Motor neuron (in vitro differentiated cells): Measurements from ENCODE around the gene ZCWPW1. TPM values are rescaled to one million over a fixed set of nuclear protein-coding genes. Genes with fewer than 3 reads are reported as not detected.
"Not testable (repeated sequence)": the region's sequence is repeated elsewhere in the genome, so short reads cannot be mapped to it uniquely, and the experiment has no call there.

ENCODE experiments used
- ATAC-seq, 8 experiments: fragments of 200-7000 bp; cut with Tn5 transposase; replicated peaks in 6 of 8; 2 replicates each; pipeline ENCODE4 v1.8.0; 2021; ENCODE audit warnings: mild to moderate bottlenecking in 8 of 8, moderate library complexity in 8 of 8
- H3K27ac ChIP-seq, 2 donors: fragments of 250-450 bp; sonication (Bioruptor Pico); 2 replicates each; pipeline ENCODE4 v1.9.0; 2021; ENCODE audit warnings: antibody characterized with exemption in 2 of 2, mild to moderate bottlenecking in 2 of 2, moderate library complexity in 1 of 2
- H3K4me1 ChIP-seq, 2 donors: fragments of 250-450 bp; sonication (Bioruptor Pico); replicated peaks in 1 of 2; 2 replicates each; pipeline ENCODE4 v1.6.1; 2021; ENCODE audit warnings: antibody characterized with exemption in 2 of 2, mild to moderate bottlenecking in 2 of 2, moderate library complexity in 1 of 2
- H3K4me3 ChIP-seq, 5 donors: fragments of 250-450 bp; sonication (Bioruptor Pico); 2 replicates each; pipeline ENCODE4 v1.9.0; 2021; ENCODE audit warnings: antibody characterized with exemption in 5 of 5, mild to moderate bottlenecking in 5 of 5, moderate library complexity in 4 of 5
- WGBS, 10 experiments: fragments of 450-650 bp; shearing (Covaris generic); methylation state at CpG; one replicate each; pipeline ENCODE4 v1.0.0; 2022; 5-methylcytosine and 5-hydroxymethylcytosine counted together
- in situ Hi-C, 9 experiments: fragments of 400-800 bp; cut with MboI; loops; one replicate each; pipeline ENCODE4 v1.15.0; 2021; ENCODE audit warnings: low sequenced_read_pairs in 9 of 9, low pct_unique_long_range_greater_than_20kb in 2 of 9; ENCODE audit not compliant: unreplicated experiment in 9 of 9
- total RNA-seq, 8 experiments: library from RNA; unstranded; fragments of 300-600 nt; gene quantifications; 2 replicates each; pipeline versions ENCODE4 v1.2.3 to v1.2.4, GENCODE V29; 2022

ZCWPW1 gene
- total RNA-seq, 8 experiments from 2014 or later = 2.2 to 12.3 (median 3.5) TPM

DNA sequence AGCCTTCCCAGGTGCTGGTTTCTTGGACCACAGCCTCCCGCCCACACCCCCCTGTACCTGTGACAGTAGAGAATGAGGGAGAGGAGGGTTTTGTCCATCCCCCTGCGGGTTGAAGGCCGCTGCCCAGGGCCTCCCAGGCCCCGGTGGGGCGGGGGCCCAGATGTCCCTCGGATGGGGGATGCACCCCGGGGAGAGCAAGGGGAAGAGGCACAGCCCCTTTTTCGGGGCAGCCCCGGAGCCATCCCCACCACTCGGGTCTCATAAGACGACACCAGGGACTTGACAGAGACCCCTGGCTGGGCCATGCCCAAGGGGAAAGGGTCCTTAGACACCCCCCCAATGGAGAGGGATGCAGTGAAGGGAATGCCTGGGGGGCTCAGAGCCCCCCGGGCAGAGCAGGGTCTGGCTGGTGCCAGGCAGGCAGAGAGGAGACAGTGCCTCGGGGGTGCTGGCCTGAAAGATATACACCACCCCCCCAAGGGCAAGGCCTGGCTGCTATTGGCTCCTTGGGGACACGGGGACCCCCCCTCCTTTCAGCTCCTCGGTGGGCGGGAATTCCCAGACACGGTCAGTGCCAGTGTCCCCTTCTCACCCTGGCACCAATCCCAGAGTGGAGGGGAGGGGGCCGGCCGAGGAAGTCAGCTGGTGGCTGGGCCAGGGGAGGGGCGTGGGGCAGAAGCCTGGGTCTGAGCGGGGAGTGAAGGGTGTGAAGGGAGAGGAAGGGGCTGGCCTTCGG is 39.3 kb upstream of the ZCWPW1 start:
- ATAC-seq = peak in 2 of 8 experiments; percentile 1 to 7
- H3K27ac ChIP-seq = no peak overlapping the region
- no peak overlapping the region for H3K4me3 ChIP-seq
- peaks cover 3 to 15% of the 10 kb centered on the region in 2 donors for H3K4me1 ChIP-seq
- 74% methylated on average over 3 of the region's 22 CpGs; no CpG with 5 or more reads in 9 of the 10 experiments for WGBS, 10 experiments
- in situ Hi-C loops = loop anchor here in 5 of 9 experiments (25.0 kb wide), 2 partner anchors 94 to 394 kb away; partner anchors contain the start of genes SLC12A9 (in 5 of the 5), TRIP6 (in 5 of the 5) and SAP25 (in 4 of the 5)

DNA sequence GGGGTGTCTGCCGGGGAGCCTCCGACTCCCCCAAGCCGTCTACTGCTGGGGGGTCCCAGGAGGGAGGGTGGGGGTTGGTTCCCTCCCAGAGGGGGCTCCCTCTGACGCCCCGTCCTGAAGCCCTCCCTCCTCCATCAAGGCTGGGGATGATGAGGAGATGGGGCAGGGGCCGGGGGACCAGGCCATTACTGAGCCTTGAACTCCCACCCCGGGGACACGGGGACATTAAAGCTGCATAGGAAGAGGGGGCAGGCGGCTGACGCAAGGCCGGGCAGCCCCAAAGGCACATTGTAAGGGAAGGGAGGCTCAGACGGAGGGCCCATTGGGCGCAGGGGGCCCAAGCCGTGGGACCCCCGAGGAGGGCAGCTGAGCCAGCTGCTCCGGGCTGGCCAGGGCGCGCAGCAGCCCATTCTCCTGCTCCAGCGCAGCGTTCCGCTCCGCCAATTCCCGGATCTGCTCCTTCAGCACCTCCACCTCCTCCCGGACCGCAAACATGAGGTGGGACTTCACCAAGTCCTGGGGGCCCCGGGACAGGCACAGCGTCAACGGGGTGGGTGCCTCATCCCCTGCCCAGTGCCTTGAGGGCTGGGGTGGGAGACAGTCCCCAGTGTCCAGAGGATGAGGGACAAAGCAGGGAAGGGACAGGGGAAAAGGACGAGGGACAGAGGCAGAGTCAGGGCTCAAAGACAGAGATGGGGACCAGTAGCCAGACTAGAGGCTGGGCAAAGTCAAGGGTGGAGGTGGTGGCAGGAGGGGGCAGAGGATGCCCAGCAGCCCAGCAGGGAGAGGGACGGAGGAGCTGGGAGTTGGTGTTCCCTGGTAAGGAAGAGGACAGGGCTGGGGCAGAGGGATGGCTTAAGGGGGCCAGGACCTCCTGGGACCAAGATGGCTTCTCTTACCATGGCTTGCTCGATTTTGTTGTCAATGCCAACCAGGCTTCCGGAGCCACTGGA is 38.4 kb upstream of the ZCWPW1 start:
- no peak for ATAC-seq
- 0 to 100% (median 77%) methylated on average over 1 to 3 of the region's 32 CpGs; no CpG with 5 or more reads in 5 of the 10 experiments for WGBS, 10 experiments
- H3K27ac ChIP-seq = no peak overlapping the region
- no peak overlapping the region for H3K4me3 ChIP-seq
- H3K4me1 ChIP-seq = peaks cover 3 to 15% of the 10 kb centered on the region in 2 donors
- in situ Hi-C loops = loop anchor here in 5 of 9 experiments (25.0 kb wide), 2 partner anchors 95 to 395 kb away; partner anchors contain the start of genes SLC12A9 (in 5 of the 5), TRIP6 (in 5 of the 5) and SAP25 (in 4 of the 5)

DNA sequence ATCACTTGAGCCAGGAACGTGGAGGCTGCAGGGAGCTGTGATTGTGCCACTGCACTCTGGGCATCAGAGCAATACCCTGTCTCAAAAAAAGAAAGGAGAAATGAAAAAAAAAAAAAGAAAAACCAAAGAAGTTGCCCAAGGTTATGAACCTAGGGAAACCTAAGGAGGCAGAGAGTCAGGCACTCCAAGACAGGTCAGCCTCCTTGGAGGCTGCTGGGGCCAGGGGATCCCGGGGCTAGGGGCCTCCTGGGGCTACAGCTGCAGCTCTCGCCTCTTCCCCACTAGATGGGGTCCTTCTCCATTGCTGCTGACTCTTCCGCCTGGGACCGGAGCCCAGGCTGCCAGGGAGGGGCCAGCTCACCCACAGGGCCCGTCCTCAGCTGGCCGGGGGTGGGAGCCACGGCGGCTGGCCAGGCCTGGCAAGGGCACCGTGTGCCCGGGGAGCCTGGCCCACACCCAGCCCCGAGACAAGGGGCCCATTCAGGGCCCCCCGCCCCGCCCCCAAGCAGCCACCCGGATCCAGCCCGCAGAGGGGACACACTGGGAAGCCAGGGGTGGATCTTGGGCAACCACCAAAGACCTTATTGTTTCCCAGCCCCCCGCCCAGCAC is 37.3 kb upstream of the ZCWPW1 start:
- in situ Hi-C loops = loop anchor here in 5 of 9 experiments (25.0 kb wide), 2 partner anchors 96 to 396 kb away; partner anchors contain the start of genes SLC12A9 (in 5 of the 5), TRIP6 (in 5 of the 5) and SAP25 (in 4 of the 5)
- peaks cover 3 to 15% of the 10 kb centered on the region in 2 donors for H3K4me1 ChIP-seq
- WGBS, 10 experiments = 17 to 100% (median 68%) methylated on average over 1 to 6 of the region's 17 CpGs; no CpG with 5 or more reads in 4 of the 10 experiments
- H3K27ac ChIP-seq = no peak overlapping the region
- peak; percentile 64 to 92 (median 74) for ATAC-seq
- no peak overlapping the region for H3K4me3 ChIP-seq

DNA sequence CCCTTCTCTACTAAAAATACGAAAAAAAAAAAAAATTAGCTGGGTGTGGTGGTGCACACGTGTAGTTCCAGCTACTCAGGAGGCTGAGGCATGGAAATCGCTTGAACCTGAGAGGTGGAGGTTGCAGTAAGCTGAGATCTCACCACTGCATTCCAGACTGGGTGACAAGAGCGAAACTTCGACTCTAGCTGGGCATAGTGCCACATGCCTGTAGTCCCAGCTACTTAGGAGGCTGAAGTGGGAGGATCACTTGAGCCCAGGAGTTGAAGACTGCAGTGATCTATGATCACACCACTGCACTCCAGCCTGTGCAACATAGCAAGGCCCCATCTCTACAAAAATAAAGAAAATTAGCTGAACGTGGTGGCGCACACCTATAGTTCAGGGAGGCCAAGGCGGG is 36.8 kb upstream of the ZCWPW1 start:
- Histone ChIP-seq H3K4me3 (no peak overlapping the region), H3K27ac (no peak overlapping the region), H3K4me1 (peaks cover 3 to 15% of the 10 kb centered on the region in 2 donors)
- in situ Hi-C loops = loop anchor here in 5 of 9 experiments (25.0 kb wide), 2 partner anchors 97 to 397 kb away; partner anchors contain the start of genes SLC12A9 (in 5 of the 5), TRIP6 (in 5 of the 5) and SAP25 (in 4 of the 5)
- ATAC-seq = no peak
- 40 to 100% (median 83%) methylated on average over 1 to 6 of the region's 8 CpGs; no CpG with 5 or more reads in 2 of the 10 experiments for WGBS, 10 experiments

DNA sequence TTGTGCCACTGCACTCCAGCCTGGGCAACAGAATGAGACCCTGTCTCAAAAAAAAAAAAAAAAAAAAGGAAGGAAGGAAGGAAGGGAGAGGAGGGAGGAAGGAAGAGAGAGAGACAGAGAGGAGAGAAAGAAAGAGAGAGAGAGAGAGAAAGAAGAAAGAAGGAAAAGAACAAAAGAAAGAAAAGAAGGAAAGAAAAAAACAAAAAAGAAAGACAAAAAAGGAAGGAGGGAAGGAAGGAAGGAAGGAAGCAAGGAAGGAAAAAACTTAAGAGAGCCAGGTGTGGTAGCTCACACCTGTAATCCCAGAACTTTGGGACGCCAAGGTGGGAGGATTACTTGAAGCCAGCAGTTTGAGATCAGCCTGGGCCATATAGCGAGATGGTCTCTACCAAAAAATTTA is 36.3 kb upstream of the ZCWPW1 start:
- Histone ChIP-seq H3K27ac (no peak overlapping the region), H3K4me1 (peaks cover 3 to 14% of the 10 kb centered on the region in 2 donors), H3K4me3 (no peak overlapping the region)
- no peak for ATAC-seq
- 62 to 100% (median 94%) methylated on average over 2 of the region's 2 CpGs; no CpG with 5 or more reads in 1 of the 10 experiments for WGBS, 10 experiments
- in situ Hi-C loops = loop anchor here in 5 of 9 experiments (25.0 kb wide), 2 partner anchors 98 to 398 kb away; partner anchors contain the start of genes SLC12A9 (in 5 of the 5), TRIP6 (in 5 of the 5) and SAP25 (in 4 of the 5)

DNA sequence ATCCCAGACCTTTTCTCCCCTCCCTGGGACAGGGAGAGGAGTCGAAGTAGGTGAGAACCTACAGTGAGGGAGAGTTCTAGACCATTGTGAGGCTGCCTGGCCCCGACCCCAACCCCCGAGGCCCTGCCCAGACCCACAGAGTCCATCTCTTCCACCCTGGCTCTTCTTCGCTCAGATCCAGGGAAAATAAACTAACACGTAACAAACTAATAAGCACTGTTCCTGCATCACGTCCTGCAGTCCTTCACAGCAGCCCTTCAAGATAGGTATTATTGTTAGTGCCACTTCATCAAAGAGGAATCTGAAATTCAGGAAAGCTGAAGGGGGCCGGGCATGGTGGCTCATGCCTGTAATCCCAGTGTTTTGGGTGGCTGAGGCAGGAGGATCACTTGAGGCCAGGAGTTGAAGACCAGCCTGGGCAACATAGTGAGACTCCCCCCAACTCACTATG is 35.7 kb upstream of the ZCWPW1 start, which contains the start of gene SPACDR:
TSS of gene SPACDR (minus strand) at position 51 of the 451 bp plus-strand sequence. CDS start 235 bp downstream, outside the sequence.
- WGBS, 10 experiments = 0 to 100% (median 73%) methylated on average over 1 to 4 of the region's 7 CpGs; no CpG with 5 or more reads in 5 of the 10 experiments
- no peak within 1 kb of the TSS for H3K4me3 ChIP-seq
- no peak for ATAC-seq
- no peak within 1 kb of the TSS for H3K27ac ChIP-seq
- in situ Hi-C loops = loop anchor here in 5 of 9 experiments (25.0 kb wide), 2 partner anchors 98 to 398 kb away; partner anchors contain the start of genes SLC12A9 (in 5 of the 5), TRIP6 (in 5 of the 5) and SAP25 (in 4 of the 5)
- H3K4me1 ChIP-seq = peaks cover 0 to 9% of the 10 kb centered on the region in 2 donors

DNA sequence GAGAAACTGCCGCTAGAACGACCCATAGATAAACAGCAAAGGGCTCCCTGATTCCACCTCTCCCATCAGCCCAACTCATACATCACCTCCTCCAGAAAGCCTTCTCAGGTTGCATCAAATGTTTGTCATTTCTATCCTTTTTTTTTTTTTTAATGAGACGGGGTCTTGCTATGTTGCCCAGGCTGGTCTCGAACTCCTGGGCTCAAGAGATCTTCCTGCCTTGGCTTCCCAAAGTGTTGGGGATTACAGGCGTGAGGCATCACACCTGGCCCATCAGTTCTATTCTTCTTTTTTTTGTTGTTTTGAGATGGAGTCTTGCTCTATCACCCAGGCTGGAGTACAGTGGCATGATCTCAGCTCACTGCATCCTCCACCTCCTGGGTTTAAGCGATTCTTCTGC is 28.5 kb upstream of the ZCWPW1 start:
- H3K4me1 ChIP-seq = no peaks in the 10 kb centered on the region
- no peak for ATAC-seq
- 78 to 100% (median 85%) methylated on average over 1 to 5 of the region's 6 CpGs; no CpG with 5 or more reads in 2 of the 10 experiments for WGBS, 10 experiments
- in situ Hi-C loops = loop anchor here in 5 of 9 experiments (25.0 kb wide), 2 partner anchors 105 to 405 kb away; partner anchors contain the start of genes SLC12A9 (in 5 of the 5), TRIP6 (in 5 of the 5) and SAP25 (in 4 of the 5)
- no peak overlapping the region for H3K4me3 ChIP-seq
- H3K27ac ChIP-seq = no peak overlapping the region

DNA sequence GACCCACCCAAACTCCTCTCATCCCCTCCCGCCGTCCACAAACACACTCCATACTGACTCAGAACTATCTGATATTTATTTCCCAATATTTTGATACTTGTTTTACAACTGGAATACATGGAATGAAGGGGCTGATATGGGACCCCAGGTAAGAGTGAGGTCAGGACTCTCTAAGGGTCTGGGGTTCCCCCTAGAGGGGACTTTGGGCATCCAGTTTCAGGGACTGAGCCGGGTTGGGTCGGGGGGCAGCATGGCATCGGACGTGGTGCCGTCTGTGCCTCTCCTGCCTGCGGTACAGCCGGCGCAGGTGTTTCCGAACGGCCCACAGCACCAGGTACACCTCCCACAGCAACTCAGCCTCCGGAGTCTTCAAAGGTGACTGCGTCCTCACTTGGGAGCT is 28.1 kb upstream of the ZCWPW1 start:
- no peak overlapping the region for H3K4me3 ChIP-seq
- H3K4me1 ChIP-seq = no peaks in the 10 kb centered on the region
- ATAC-seq = no peak
- 60 to 80% methylated on average over 1 to 3 of the region's 14 CpGs; no CpG with 5 or more reads in 8 of the 10 experiments for WGBS, 10 experiments
- H3K27ac ChIP-seq = no peak overlapping the region
- in situ Hi-C loops = loop anchor here in 5 of 9 experiments (25.0 kb wide), 2 partner anchors 106 to 406 kb away; partner anchors contain the start of genes SLC12A9 (in 5 of the 5), TRIP6 (in 5 of the 5) and SAP25 (in 4 of the 5)

DNA sequence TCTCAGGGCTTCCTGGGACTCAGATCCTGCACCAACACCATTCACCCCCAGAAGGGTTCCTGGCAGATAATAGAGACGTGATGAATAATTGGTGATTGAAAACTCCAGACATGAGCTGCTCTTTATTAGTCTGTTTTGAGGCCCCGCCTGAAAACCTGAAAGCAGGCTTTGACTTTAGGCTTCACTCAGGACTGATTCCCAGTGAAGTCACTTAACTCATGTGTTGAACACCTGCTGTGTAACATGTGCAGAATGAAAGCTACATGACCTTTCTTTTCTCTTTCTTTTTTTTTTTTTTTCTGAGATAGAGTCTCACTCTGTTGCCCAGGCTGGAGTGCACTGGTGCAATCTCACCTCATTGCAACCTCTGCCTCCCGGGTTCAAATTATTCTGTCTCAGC is 26.7 kb upstream of the ZCWPW1 start:
- WGBS, 10 experiments = 0 to 88% (median 72%) methylated on average over 1 to 2 of the region's 3 CpGs; no CpG with 5 or more reads in 1 of the 10 experiments
- Histone ChIP-seq H3K4me3 (no peak overlapping the region), H3K27ac (no peak overlapping the region), H3K4me1 (peaks cover 0 to 1% of the 10 kb centered on the region in 2 donors)
- in situ Hi-C loops = loop anchor here in 5 of 9 experiments (25.0 kb wide), 2 partner anchors 107 to 407 kb away; partner anchors contain the start of genes SLC12A9 (in 5 of the 5), TRIP6 (in 5 of the 5) and SAP25 (in 4 of the 5)
- ATAC-seq = no peak

DNA sequence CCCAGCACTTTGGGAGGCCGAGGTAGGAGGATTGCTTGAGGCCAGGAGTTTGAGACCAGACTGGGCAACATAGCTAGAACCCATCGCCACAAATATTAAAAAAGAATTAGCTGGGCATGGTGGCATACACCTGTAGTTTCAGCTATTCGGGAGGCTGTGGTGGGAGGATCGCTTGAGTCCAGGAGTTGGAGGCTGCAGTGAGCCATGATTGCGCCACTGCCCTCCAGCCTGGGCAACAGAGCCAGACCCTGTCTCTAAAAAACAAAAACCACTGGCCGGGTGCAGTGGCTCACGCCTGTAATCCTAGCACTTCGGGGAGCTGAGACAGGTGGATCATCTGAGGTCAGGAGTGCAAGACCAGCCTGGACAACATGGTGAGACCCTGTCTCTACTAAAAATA is 25.4 kb upstream of the ZCWPW1 start:
- not testable (repeated sequence) for H3K4me3 ChIP-seq, ATAC-seq, H3K27ac ChIP-seq, H3K4me1 ChIP-seq
- WGBS, 10 experiments = 47 to 100% (median 88%) methylated on average over 1 to 8 of the region's 8 CpGs; no CpG with 5 or more reads in 3 of the 10 experiments
- in situ Hi-C loops = loop anchor here in 5 of 9 experiments (25.0 kb wide), 2 partner anchors 108 to 408 kb away; partner anchors contain the start of genes SLC12A9 (in 5 of the 5), TRIP6 (in 5 of the 5) and SAP25 (in 4 of the 5)

DNA sequence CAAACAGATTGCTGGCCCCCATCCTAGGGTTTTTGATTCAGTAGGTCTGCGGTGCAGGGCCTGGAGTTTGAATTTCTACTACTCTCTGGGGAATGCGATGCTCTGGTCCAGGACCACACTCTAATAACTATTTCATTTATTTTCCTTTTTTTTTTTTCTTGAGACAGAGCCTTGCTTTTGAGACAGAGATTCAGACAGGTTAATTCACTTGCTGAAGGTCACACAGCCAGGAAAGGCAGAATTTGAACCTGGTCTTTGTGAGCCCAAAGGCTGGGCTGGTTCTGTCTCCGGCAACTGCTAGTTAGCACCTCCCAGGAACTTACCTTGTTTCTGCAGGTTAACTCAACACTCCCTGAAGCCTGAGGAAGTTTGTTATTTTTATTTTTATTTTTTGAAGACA is 24.0 kb upstream of the ZCWPW1 start:
- Histone ChIP-seq H3K27ac (no peak overlapping the region), H3K4me3 (no peak overlapping the region), H3K4me1 (peaks cover 0 to 3% of the 10 kb centered on the region in 2 donors)
- WGBS, 10 experiments = 0 to 100% (median 90%) methylated on average over 1 to 3 of the region's 3 CpGs; no CpG with 5 or more reads in 2 of the 10 experiments
- in situ Hi-C loops = loop anchor here in 5 of 9 experiments (25.0 kb wide), 2 partner anchors 110 to 410 kb away; partner anchors contain the start of genes SLC12A9 (in 5 of the 5), TRIP6 (in 5 of the 5) and SAP25 (in 4 of the 5)
- no peak for ATAC-seq
